Tibial nerve (tissue), 4 donors: ENCODE measurements around the gene ABO. TPM values are rescaled to one million over a fixed set of nuclear protein-coding genes. Genes with fewer than 3 reads are reported as not detected.
"Not testable (repeated sequence)": the region's sequence is repeated elsewhere in the genome, so short reads cannot be mapped to it uniquely, and the experiment has no call there.

Experiments
- DNase-seq, 2 donors: peaks; one replicate each; pipeline ENCODE4 v3.0.0-alpha.2; 2019; ENCODE audit warnings: low spot score in 2 of 2
- H3K27ac ChIP-seq, 4 donors: fragments of 200-600 bp; sonication (generic) in 3 of 4; one replicate each; pipeline ENCODE4 v1.5.1; 2017 to 2019; ENCODE audit warnings: mild to moderate bottlenecking in 1 of 4
- H3K27me3 ChIP-seq, 2 donors: fragments of 200-600 bp; sonication (generic) in 1 of 2; one replicate each; pipeline versions ENCODE4 v1.5.1 to v1.6.0; 2017 to 2019
- H3K36me3 ChIP-seq, 3 donors: fragments of 200-600 bp; sonication (generic); one replicate each; pipeline ENCODE4 v1.5.1; 2018 to 2019
- H3K4me1 ChIP-seq, 4 donors: fragments of 200-600 bp; sonication (generic) in 3 of 4; one replicate each; pipeline ENCODE4 v1.5.1; 2017 to 2019
- H3K4me3 ChIP-seq, 4 donors: fragments of 200-600 bp; sonication (generic) in 3 of 4; one replicate each; pipeline ENCODE4 v1.5.1; 2017 to 2019; ENCODE audit warnings: mild to moderate bottlenecking in 1 of 4, moderate library complexity in 1 of 4
- H3K9me3 ChIP-seq, 4 donors: fragments of 200-600 bp; sonication (generic) in 3 of 4; one replicate each; pipeline ENCODE4 v1.5.1; 2017 to 2019
- EP300 ChIP-seq, 2 donors: sonication (generic); formaldehyde crosslinking; IDR thresholded peaks; one replicate each; pipeline ENCODE4 v1.6.1; 2017; ENCODE audit warnings: antibody characterized with exemption in 2 of 2, mild to moderate bottlenecking in 1 of 2
- POLR2A ChIP-seq, 2 donors: fragments of 450-650 bp; IDR thresholded peaks; one replicate each; pipeline ENCODE4 v1.6.1; 2017; ENCODE audit warnings: antibody characterized with exemption in 2 of 2, mild to moderate bottlenecking in 2 of 2, moderate library complexity in 2 of 2
- WGBS, 2 donors: methylation state at CpG; one replicate each; pipeline ENCODE4 v1.1.5; 2018; 5-methylcytosine and 5-hydroxymethylcytosine counted together
- total RNA-seq, 4 donors: library from RNA; depleted of rRNA; stranded (reverse); fragments of >200 nt; gene quantifications; one replicate each; pipeline ENCODE4 v1.1.0, GENCODE V29; 2016
- TF ChIP-seq, protein P1 (sequence below), 5 experiments: fragments of 200-600 bp in 3 of 5; fragments of 450-650 bp in 2 of 5; sonication (generic) in 3 of 5; IDR thresholded peaks; one replicate each; pipeline ENCODE4 v1.5.1; 2016 to 2019; ENCODE audit warnings: antibody characterized with exemption in 5 of 5, mild to moderate bottlenecking in 3 of 5, moderate library complexity in 2 of 5

ABO gene
- total RNA-seq, 4 donors from 2014 or later, result 4.8 to 25.5 (median 8.9) TPM

DNA sequence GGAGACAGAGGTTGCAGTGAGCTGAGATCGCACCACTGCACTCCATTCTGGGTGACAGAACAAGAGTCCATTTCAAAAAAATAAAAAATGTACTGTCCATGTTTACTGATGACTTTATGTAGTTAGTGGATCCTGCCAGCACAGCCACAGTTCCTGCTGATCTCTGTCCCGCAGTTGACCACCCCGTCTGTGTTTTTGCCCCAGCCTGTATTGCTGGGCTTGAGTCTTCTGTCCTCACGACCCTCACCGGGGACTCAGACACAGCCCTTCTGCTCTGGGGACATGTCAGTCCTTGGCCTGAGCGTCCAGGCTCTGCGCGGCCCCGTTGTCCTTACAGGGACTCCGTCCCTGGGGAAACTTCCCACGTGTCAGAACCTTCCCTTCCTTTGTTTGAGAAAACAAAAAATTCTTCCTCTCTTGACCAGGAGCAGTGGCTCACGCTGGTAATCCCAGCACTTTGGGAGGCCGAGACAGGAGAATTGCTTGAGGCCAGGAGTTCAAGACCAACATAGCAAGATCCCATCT is 46.5 kb upstream of the ABO start:
- no peak for TF ChIP-seq POLR2A (IDR thresholded peaks at IDR 0.05)
- TF ChIP-seq EP300 (IDR thresholded peaks at IDR 0.05), result no peak
- Histone ChIP-seq H3K9me3 (no peaks in the 10 kb centered on the region), H3K27me3 (no peaks in the 10 kb centered on the region), H3K36me3 (no peaks in the 10 kb centered on the region), H3K4me3 (no peak overlapping the region), H3K4me1 (no peaks in the 10 kb centered on the region), H3K27ac (no peak overlapping the region)
- whole genome bisulfite sequencing, 2 donors, result 72 to 75% methylated on average over 13 of the region's 13 CpGs
- DNase-seq, result no peak

DNA sequence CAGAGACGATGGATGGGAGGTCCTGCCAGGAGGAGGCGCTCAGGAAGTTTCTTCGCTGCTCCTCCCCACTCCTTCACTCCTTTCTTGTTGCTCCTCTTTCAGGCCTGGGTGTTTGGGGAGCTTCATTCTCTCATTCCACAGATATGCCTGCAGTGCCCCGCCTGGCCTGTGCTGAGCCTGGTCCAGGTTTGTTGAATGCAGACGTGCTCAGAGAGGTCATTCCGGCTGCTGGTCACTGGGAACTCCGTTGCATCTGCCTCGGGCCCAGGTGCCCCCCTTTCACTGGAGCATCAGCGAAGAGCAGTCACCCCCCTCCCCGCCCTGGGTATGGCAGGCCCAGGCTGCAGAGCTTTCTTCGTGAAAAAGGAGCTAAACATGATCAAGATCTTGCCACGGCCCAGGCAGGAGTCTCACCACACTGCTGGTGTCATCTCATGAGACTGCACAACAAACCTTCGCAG is 45.5 kb upstream of the ABO start:
- Histone ChIP-seq H3K27me3 (no peaks in the 10 kb centered on the region), H3K27ac (no peak overlapping the region), H3K4me1 (no peaks in the 10 kb centered on the region), H3K4me3 (no peak overlapping the region), H3K9me3 (no peaks in the 10 kb centered on the region), H3K36me3 (no peaks in the 10 kb centered on the region)
- WGBS, 2 donors, result 72 to 78% methylated on average over 9 to 13 of the region's 13 CpGs
- TF ChIP-seq, protein P1, sequence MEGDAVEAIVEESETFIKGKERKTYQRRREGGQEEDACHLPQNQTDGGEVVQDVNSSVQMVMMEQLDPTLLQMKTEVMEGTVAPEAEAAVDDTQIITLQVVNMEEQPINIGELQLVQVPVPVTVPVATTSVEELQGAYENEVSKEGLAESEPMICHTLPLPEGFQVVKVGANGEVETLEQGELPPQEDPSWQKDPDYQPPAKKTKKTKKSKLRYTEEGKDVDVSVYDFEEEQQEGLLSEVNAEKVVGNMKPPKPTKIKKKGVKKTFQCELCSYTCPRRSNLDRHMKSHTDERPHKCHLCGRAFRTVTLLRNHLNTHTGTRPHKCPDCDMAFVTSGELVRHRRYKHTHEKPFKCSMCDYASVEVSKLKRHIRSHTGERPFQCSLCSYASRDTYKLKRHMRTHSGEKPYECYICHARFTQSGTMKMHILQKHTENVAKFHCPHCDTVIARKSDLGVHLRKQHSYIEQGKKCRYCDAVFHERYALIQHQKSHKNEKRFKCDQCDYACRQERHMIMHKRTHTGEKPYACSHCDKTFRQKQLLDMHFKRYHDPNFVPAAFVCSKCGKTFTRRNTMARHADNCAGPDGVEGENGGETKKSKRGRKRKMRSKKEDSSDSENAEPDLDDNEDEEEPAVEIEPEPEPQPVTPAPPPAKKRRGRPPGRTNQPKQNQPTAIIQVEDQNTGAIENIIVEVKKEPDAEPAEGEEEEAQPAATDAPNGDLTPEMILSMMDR (IDR thresholded peaks at IDR 0.05), result no peak
- TF ChIP-seq POLR2A (IDR thresholded peaks at IDR 0.05) (no peak), EP300 (IDR thresholded peaks at IDR 0.05) (no peak)
- no peak for DNase-seq

DNA sequence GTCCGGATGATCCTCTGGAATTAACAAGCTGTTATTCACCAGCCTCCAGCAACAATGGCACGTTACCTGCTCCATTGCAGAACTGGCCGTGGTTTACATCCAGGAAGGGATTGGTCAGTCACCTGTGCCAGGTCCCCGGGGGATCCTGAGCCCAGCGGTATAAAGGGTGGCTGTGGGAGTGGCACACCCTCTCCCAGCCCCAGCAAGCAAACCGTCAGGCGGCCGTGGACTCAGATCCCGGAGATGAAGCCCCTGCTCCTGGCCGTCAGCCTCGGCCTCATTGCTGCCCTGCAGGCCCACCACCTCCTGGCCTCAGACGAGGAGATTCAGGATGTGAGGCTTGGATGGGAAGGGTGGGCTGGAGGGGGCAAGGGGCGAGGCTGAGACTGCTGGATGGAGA is 42.5 kb upstream of the ABO start:
- H3K27me3 ChIP-seq, H3K27ac ChIP-seq, H3K36me3 ChIP-seq, H3K4me1 ChIP-seq, DNase-seq, H3K9me3 ChIP-seq, H3K4me3 ChIP-seq: not testable (repeated sequence)
- WGBS, 2 donors, result 77 to 86% methylated on average over 11 to 13 of the region's 13 CpGs

DNA sequence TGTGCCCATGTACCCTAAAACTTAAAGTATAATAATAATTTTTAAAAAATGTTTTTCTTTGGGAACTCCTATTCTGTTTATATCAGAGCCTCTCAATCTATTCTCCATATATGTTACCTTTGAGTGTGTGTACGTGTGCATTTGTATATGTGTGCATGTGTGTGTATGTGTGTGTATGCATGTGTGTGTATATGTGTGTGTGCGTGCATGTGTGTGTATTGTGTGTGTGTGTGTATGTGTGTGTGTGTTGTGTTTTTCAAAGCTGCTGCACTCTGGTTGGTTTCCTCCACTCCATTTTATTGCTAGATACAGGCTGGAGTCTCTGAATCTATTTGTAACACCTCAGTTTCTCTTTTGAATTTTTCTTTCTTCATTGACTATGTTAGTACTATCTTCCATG is 41.0 kb upstream of the ABO start:
- no peak for DNase-seq
- no peak overlapping the region for H3K27ac ChIP-seq
- TF ChIP-seq POLR2A (IDR thresholded peaks at IDR 0.05), result no peak
- TF ChIP-seq, protein P1 (IDR thresholded peaks at IDR 0.05), result no peak
- TF ChIP-seq EP300 (IDR thresholded peaks at IDR 0.05), result no peak
- no peaks in the 10 kb centered on the region for H3K9me3 ChIP-seq
- no peaks in the 10 kb centered on the region for H3K36me3 ChIP-seq
- H3K4me3 ChIP-seq, result no peak overlapping the region
- no peaks in the 10 kb centered on the region for H3K27me3 ChIP-seq
- H3K4me1 ChIP-seq, result no peaks in the 10 kb centered on the region
- WGBS, 2 donors, result 67 to 68% methylated on average over 2 of the region's 2 CpGs

DNA sequence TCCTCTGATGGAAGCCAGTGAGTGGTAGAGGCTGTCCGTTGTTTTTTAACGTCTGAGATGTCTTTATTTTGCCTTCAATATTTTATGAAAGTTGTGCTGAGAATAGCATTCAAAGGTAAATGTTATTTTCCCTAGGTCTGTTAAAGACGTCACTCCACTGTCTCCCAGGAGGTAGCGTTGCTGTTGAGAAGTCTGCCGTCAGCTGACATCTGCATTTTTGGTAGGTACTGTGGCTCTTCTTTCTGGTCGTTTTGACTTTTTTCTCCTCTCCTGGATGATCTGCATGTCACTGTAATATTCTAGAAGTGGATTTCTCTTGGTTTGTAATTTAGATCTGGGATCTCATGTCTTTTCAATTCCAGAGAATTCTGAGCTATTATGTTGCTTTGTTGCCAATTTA is 34.6 kb upstream of the ABO start:
- no peaks in the 10 kb centered on the region for H3K36me3 ChIP-seq
- no peaks in the 10 kb centered on the region for H3K27me3 ChIP-seq
- H3K4me1 ChIP-seq, result no peaks in the 10 kb centered on the region
- no peak overlapping the region for H3K27ac ChIP-seq
- 80 to 85% methylated on average over 6 of the region's 6 CpGs for WGBS, 2 donors
- no peak for DNase-seq
- no peak overlapping the region for H3K4me3 ChIP-seq
- peaks cover 0 to 5% (median 0%) of the 10 kb centered on the region in 4 donors for H3K9me3 ChIP-seq
- TF ChIP-seq, protein P1 (IDR thresholded peaks at IDR 0.05), result no peak
- TF ChIP-seq EP300 (IDR thresholded peaks at IDR 0.05), result no peak
- TF ChIP-seq POLR2A (IDR thresholded peaks at IDR 0.05), result no peak

DNA sequence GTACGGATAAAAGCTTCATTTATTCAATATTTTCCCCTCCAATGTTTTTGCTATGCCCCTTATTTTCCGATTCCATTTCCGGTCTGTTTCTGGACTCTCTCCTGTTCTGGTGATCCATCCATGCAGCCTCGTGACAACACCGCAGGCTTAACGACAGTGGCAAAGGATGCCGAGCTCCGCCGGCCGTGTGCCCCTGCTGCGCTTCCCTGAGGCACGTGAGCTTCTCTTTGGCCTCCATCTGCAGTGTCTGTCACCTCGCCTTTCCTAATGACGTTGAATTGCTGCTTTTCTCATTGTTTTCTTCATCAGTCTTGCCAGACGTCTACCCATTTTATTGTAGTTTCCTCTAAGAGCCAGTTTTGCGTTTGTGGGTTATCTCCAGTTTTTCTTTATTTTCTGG is 32.3 kb upstream of the ABO start:
- Histone ChIP-seq H3K4me3 (no peak overlapping the region), H3K36me3 (no peaks in the 10 kb centered on the region), H3K9me3 (peaks cover 0 to 5% (median 0%) of the 10 kb centered on the region in 4 donors), H3K4me1 (no peaks in the 10 kb centered on the region), H3K27ac (no peak overlapping the region), H3K27me3 (no peaks in the 10 kb centered on the region)
- 62 to 68% methylated on average over 16 of the region's 16 CpGs for WGBS, 2 donors
- no peak for DNase-seq
- TF ChIP-seq POLR2A (IDR thresholded peaks at IDR 0.05), result no peak
- TF ChIP-seq, protein P1 (IDR thresholded peaks at IDR 0.05), result no peak
- TF ChIP-seq EP300 (IDR thresholded peaks at IDR 0.05), result no peak
